Measurements from ENCODE around the gene RNF2. TPM values are rescaled to one million over a fixed set of nuclear protein-coding genes. Genes with fewer than 3 reads are reported as not detected.

The RNF2 gene
- total RNA-seq, 1 experiment from 2014 or later = 26.2 TPM

GRCh38 chr1:185151215-185151614, 105.9 kb downstream of the RNF2 start:
- no peaks in the 10 kb centered on the region for H3K9me3 ChIP-seq (ENCODE audit: insufficient read depth, low read depth)
- 0 out of 2 replicates have a peak, but pooled peaks cover 2% of the 10 kb centered on the region for H3F3A ChIP-seq (ENCODE audit: insufficient read depth, low read depth)
- ChIA-PET CTCF (no interaction called here), POLR2A (ENCODE audit: unreplicated experiment) (no interaction called here)
- H3K9me2 ChIP-seq (ENCODE audit: insufficient read depth) = no peaks in the 10 kb centered on the region
- DNase-seq = no peak
- no peaks in the 10 kb centered on the region for H4K20me1 ChIP-seq (ENCODE audit: insufficient read depth)
- peaks cover 15% of the 10 kb centered on the region for H3K79me2 ChIP-seq (ENCODE audit: low read depth)
- H3K4me3 ChIP-seq = no peak overlapping the region
- no peak overlapping the region for H2AFZ ChIP-seq
- no peak overlapping the region for H3K27ac ChIP-seq
- H3K27me3 ChIP-seq (ENCODE audit: insufficient read depth, low read depth) = no peaks in the 10 kb centered on the region
- BruUV-seq (replicated peaks) = no TSS peak
- TF ChIP-seq CTCF (conservative IDR thresholded peaks at IDR 0.05) (no peak), EZH2 (IDR thresholded peaks at IDR 0.05; ENCODE audit: low read depth) (no peak)
- H3K4me2 ChIP-seq = no peak overlapping the region
- H3K36me3 ChIP-seq (ENCODE audit: low read depth) = peaks cover 5% of the 10 kb centered on the region; the same call in 1 of the 2 replicates
- intact Hi-C loops (cut with micrococcal nuclease; ENCODE audit: unreplicated experiment) = no loop called here
- H3K4me1 ChIP-seq (replicated peaks; ENCODE audit: insufficient read depth) = peaks cover 15% of the 10 kb centered on the region

Other genes starting within 250 kb of the RNF2 start
- gene NIBAN1, start 71.0 kb upstream of the RNF2 start, total RNA-seq (2021) = 29.3 and 31.5 TPM in 2 replicates
- gene TRMT1L, start 111.4 kb downstream of the RNF2 start, total RNA-seq (2021) = 16.9 and 18.3 TPM in 2 replicates
- gene SWT1, start 111.6 kb downstream of the RNF2 start, total RNA-seq (2021) = 2.9 and 3.6 TPM in 2 replicates